ENCODE data around the gene CARD11.

GRCh38 chr7:2894118-2894940, 149.3 kb downstream of the CARD11 start:
- TF ChIP-seq, protein P1, sequence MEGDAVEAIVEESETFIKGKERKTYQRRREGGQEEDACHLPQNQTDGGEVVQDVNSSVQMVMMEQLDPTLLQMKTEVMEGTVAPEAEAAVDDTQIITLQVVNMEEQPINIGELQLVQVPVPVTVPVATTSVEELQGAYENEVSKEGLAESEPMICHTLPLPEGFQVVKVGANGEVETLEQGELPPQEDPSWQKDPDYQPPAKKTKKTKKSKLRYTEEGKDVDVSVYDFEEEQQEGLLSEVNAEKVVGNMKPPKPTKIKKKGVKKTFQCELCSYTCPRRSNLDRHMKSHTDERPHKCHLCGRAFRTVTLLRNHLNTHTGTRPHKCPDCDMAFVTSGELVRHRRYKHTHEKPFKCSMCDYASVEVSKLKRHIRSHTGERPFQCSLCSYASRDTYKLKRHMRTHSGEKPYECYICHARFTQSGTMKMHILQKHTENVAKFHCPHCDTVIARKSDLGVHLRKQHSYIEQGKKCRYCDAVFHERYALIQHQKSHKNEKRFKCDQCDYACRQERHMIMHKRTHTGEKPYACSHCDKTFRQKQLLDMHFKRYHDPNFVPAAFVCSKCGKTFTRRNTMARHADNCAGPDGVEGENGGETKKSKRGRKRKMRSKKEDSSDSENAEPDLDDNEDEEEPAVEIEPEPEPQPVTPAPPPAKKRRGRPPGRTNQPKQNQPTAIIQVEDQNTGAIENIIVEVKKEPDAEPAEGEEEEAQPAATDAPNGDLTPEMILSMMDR (IDR thresholded peaks at IDR 0.05) = no peak
- no peak for TF ChIP-seq POLR2A (IDR thresholded peaks at IDR 0.05)

Measured in right lobe of liver (tissue), 4 donors.